Measurements from ENCODE around the gene IDNK.

IDNK gene

DNA sequence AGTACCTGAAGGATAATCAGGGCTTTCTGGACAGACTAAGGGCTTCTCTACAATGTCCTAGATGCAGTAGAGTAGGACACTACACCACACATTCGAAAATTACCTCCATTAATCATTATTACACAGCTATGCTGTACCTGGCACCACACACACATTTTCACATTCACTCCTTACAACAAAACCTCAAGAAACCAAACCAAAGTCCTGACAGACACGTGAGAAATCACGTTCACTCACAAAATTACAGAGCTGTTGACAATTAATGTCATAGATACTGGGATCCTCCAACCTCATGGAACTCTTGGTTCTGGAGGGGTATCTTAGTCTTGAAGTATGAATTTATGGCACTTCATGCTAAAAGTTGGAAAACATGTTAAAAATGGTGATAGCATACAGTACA lies 68.5 kb downstream of the IDNK start:
- TF ChIP-seq FOXP2 (optimal IDR thresholded peaks at IDR 0.05; ENCODE audit: borderline replicate concordance, extremely low read depth, extremely low read length, insufficient read depth) (no peak), POLR2AphosphoS5 (IDR thresholded peaks at IDR 0.05; ENCODE audit: low read depth, low read length) (no peak), SIN3A (IDR thresholded peaks at IDR 0.05; ENCODE audit: borderline replicate concordance, insufficient read depth, low read length) (no peak)
- TF ChIP-seq, protein P1, sequence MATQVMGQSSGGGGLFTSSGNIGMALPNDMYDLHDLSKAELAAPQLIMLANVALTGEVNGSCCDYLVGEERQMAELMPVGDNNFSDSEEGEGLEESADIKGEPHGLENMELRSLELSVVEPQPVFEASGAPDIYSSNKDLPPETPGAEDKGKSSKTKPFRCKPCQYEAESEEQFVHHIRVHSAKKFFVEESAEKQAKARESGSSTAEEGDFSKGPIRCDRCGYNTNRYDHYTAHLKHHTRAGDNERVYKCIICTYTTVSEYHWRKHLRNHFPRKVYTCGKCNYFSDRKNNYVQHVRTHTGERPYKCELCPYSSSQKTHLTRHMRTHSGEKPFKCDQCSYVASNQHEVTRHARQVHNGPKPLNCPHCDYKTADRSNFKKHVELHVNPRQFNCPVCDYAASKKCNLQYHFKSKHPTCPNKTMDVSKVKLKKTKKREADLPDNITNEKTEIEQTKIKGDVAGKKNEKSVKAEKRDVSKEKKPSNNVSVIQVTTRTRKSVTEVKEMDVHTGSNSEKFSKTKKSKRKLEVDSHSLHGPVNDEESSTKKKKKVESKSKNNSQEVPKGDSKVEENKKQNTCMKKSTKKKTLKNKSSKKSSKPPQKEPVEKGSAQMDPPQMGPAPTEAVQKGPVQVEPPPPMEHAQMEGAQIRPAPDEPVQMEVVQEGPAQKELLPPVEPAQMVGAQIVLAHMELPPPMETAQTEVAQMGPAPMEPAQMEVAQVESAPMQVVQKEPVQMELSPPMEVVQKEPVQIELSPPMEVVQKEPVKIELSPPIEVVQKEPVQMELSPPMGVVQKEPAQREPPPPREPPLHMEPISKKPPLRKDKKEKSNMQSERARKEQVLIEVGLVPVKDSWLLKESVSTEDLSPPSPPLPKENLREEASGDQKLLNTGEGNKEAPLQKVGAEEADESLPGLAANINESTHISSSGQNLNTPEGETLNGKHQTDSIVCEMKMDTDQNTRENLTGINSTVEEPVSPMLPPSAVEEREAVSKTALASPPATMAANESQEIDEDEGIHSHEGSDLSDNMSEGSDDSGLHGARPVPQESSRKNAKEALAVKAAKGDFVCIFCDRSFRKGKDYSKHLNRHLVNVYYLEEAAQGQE (IDR thresholded peaks at IDR 0.05; ENCODE audit: insufficient read depth in 1 of 2, low read depth in 2 of 2, low read length in 2 of 2), result no peak

All from PFSK-1 (cell line).